A549 (cell line): ENCODE measurements around the gene MRPL14. TPM values are rescaled to one million over a fixed set of nuclear protein-coding genes. Genes with fewer than 3 reads are reported as not detected.

Source experiments
- ATAC-seq, 2 experiments: fragments of 200-7000 bp in 1 of 2; fragments of >200 bp in 1 of 2; cut with Nextera tagmentation in 1 of 2; cut with Tn5 transposase in 1 of 2; 3 replicates each; pipeline versions ENCODE4 v1.8.0 to v1.9.1; 2018 to 2020; ENCODE audit warnings: mild to moderate bottlenecking in 1 of 2, moderate library complexity in 1 of 2
- CTCF ChIA-PET: fragments of 300-600 bp; sonication (Branson Sonifier 250); formaldehyde crosslinking; extraction: SDS; loops from one replicate; lab custom pipeline; 2021; ENCODE audit warnings: antibody characterized with exemption, inconsistent platforms; lab: Yijun Ruan, JAX
- POLR2A ChIA-PET: fragments of 350-600 bp; formaldehyde crosslinking; extraction: SDS; loops from one replicate; lab custom pipeline; 2021; ENCODE audit warnings: antibody characterized with exemption, inconsistent platforms; lab: Yijun Ruan, JAX
- DNase-seq, 2 experiments: peaks; one replicate each; pipeline versions ENCODE4 v3.0.0 to v3.0.0-alpha.2; 2011 to 2016; ENCODE audit warnings: low read depth in 1 of 2, low spot score in 1 of 2
- FAIRE-seq: peaks from 2 replicates; lab custom pipeline; 2011; peaks lifted over from hg19 to GRCh38; lab: Jason Lieb, UNC
- H3K27ac ChIP-seq, 2 experiments: fragments of >200 bp; sonication (Bioruptor Twin); formaldehyde crosslinking; 3 replicates each; pipeline ENCODE4 v1.5.1; 2016 to 2017
- H3K4me1 ChIP-seq: fragments of >200 bp; sonication (Bioruptor Twin); formaldehyde crosslinking; 3 replicates; pipeline ENCODE4 v1.6.1; 2016
- H3K4me2 ChIP-seq: fragments of >200 bp; sonication (Bioruptor Twin); formaldehyde crosslinking; 3 replicates; pipeline ENCODE4 v1.6.1; 2016
- H3K4me3 ChIP-seq: fragments of >200 bp; sonication (Bioruptor Twin); formaldehyde crosslinking; 3 replicates; pipeline ENCODE4 v1.5.1; 2016
- H3K9me3 ChIP-seq: fragments of >200 bp; sonication (Bioruptor Twin); formaldehyde crosslinking; 3 replicates; pipeline ENCODE4 v1.6.1; 2016
- ATOH8 ChIP-seq: fragments of 250-450 bp; sonication (Bioruptor Pico); IDR thresholded peaks from 2 replicates; pipeline ENCODE4 v1.5.0; 2020; ENCODE audit warnings: low read depth, mild to moderate bottlenecking, moderate library complexity
- BHLHE40 ChIP-seq: IDR thresholded peaks from 2 replicates; pipeline ENCODE4 v1.6.1; 2012; ENCODE audit warnings: low read depth, low read length, inconsistent platforms
- CBX2 ChIP-seq: fragments of 200-600 bp; sonication (generic); IDR thresholded peaks from 2 replicates; pipeline ENCODE4 v1.6.1; 2016; ENCODE audit warnings: low read depth, mild to moderate bottlenecking, borderline replicate concordance
- CBX8 ChIP-seq: fragments of 200-600 bp; sonication (generic); IDR thresholded peaks from 2 replicates; pipeline ENCODE4 v1.6.1; 2016
- CEBPB ChIP-seq, 2 experiments: fragments of >200 bp in 1 of 2; sonication (Bioruptor Twin) in 1 of 2; formaldehyde crosslinking in 1 of 2; IDR thresholded peaks; 2 replicates each; pipeline ENCODE4 v1.6.1; 2012 to 2016
- EHF ChIP-seq: fragments of 250-450 bp; sonication (Bioruptor Pico); IDR thresholded peaks from 2 replicates; pipeline ENCODE4 v1.5.0; 2020; ENCODE audit warnings: mild to moderate bottlenecking
- EHMT2 ChIP-seq: fragments of 200-600 bp; sonication (generic); IDR thresholded peaks from 2 replicates; pipeline ENCODE4 v1.6.1; 2016; ENCODE audit warnings: antibody characterized with exemption, low read depth, mild to moderate bottlenecking, moderate library complexity
- EP300 ChIP-seq, 2 experiments: fragments of >200 bp; sonication (Bioruptor Twin); formaldehyde crosslinking; IDR thresholded peaks; 2 replicates in 1 of 2; 3 replicates in 1 of 2; pipeline ENCODE4 v1.6.1; 2016 to 2017
- FOSB ChIP-seq: fragments of 250-450 bp; sonication (Bioruptor Pico); IDR thresholded peaks from 2 replicates; pipeline ENCODE4 v1.5.0; 2020; ENCODE audit warnings: mild to moderate bottlenecking, moderate library complexity
- GATA3 ChIP-seq: IDR thresholded peaks from 2 replicates; pipeline ENCODE4 v1.6.1; 2012; ENCODE audit warnings: borderline replicate concordance
- HEYL ChIP-seq: fragments of 250-450 bp; sonication (Bioruptor Pico); IDR thresholded peaks from 2 replicates; pipeline ENCODE4 v1.8.0; 2021; ENCODE audit warnings: mild to moderate bottlenecking, moderate library complexity
- HMGXB4 ChIP-seq: fragments of 250-450 bp; sonication (Bioruptor Pico); IDR thresholded peaks from 2 replicates; pipeline ENCODE4 v1.5.0; 2021; ENCODE audit warnings: mild to moderate bottlenecking, moderate library complexity, borderline replicate concordance
- HOXB5 ChIP-seq: fragments of 250-450 bp; sonication (Bioruptor Pico); IDR thresholded peaks from 2 replicates; pipeline ENCODE4 v1.5.0; 2020; ENCODE audit warnings: mild to moderate bottlenecking, moderate library complexity
- JUNB ChIP-seq: fragments of >200 bp; sonication (Bioruptor Twin); formaldehyde crosslinking; IDR thresholded peaks from 2 replicates; pipeline ENCODE4 v1.6.1; 2016
- MAFK ChIP-seq: fragments of 450-650 bp; IDR thresholded peaks from 2 replicates; pipeline ENCODE4 v1.6.1; 2014; ENCODE audit not compliant: partially characterized antibody
- MAZ ChIP-seq: fragments of 150-350 bp; IDR thresholded peaks from 2 replicates; pipeline ENCODE4 v1.6.1; 2014; ENCODE audit warnings: antibody characterized with exemption, low read depth, low read length, borderline replicate concordance
- PHF8 ChIP-seq: fragments of 200-600 bp; sonication (generic); IDR thresholded peaks from 2 replicates; pipeline ENCODE4 v1.6.1; 2016; ENCODE audit warnings: low read depth, mild to moderate bottlenecking, antibody characterized with exemption, moderate library complexity, borderline replicate concordance
- POLR2A ChIP-seq: IDR thresholded peaks from 2 replicates; pipeline ENCODE4 v1.6.1; 2012; ENCODE audit warnings: mild to moderate bottlenecking, low read length
- RAD21 ChIP-seq, 2 experiments: fragments of >200 bp in 1 of 2; sonication (Bioruptor Twin) in 1 of 2; formaldehyde crosslinking in 1 of 2; IDR thresholded peaks in 1 of 2; conservative IDR thresholded peaks in 1 of 2; 2 replicates in 1 of 2; 3 replicates in 1 of 2; pipeline ENCODE4 v1.6.1; 2012 to 2018; ENCODE audit warnings: inconsistent platforms in 1 of 2
- RARB ChIP-seq: fragments of 250-450 bp; sonication (Bioruptor Pico); IDR thresholded peaks from 2 replicates; pipeline ENCODE4 v1.8.0; 2021; ENCODE audit warnings: mild to moderate bottlenecking, moderate library complexity
- RFX5 ChIP-seq: fragments of 450-650 bp; IDR thresholded peaks from 2 replicates; pipeline ENCODE4 v1.7.1; 2014; ENCODE audit warnings: antibody characterized with exemption, mild to moderate bottlenecking, moderate library complexity
- RNF2 ChIP-seq: fragments of 200-600 bp; sonication (generic); IDR thresholded peaks from 2 replicates; pipeline ENCODE4 v1.6.1; 2016; ENCODE audit warnings: low read depth, mild to moderate bottlenecking, antibody characterized with exemption, moderate library complexity, borderline replicate concordance
- SREBF2 ChIP-seq: fragments of 450-650 bp; IDR thresholded peaks from 2 replicates; pipeline ENCODE4 v1.6.1; 2014; ENCODE audit warnings: mild to moderate bottlenecking, moderate library complexity
- TFCP2L1 ChIP-seq: fragments of 250-450 bp; sonication (Bioruptor Pico); IDR thresholded peaks from 2 replicates; pipeline ENCODE4 v1.5.0; 2021; ENCODE audit warnings: mild to moderate bottlenecking
- ZC3H11A ChIP-seq: fragments of 450-650 bp; IDR thresholded peaks from 2 replicates; pipeline ENCODE4 v1.6.1; 2014; ENCODE audit warnings: antibody characterized with exemption, mild to moderate bottlenecking
- ZNF302 ChIP-seq: fragments of 250-450 bp; sonication (Bioruptor Pico); IDR thresholded peaks from 2 replicates; pipeline ENCODE4 v1.9.0; 2021; ENCODE audit warnings: inconsistent platforms, mild to moderate bottlenecking, moderate library complexity
- ZSCAN20 ChIP-seq: fragments of 250-450 bp; sonication (Bioruptor Pico); IDR thresholded peaks from 2 replicates; pipeline ENCODE4 v1.8.0; 2022; ENCODE audit warnings: mild to moderate bottlenecking, moderate library complexity
- WGBS: methylation state at CpG from one replicate; pipeline ENCODE4 v1.1.6; 2017; ENCODE audit errors: missing lambda C conversion rate; 5-methylcytosine and 5-hydroxymethylcytosine counted together
- polyA plus RNA-seq, 4 experiments: library from polyadenylated mRNA; depleted of rRNA in 3 of 4; stranded (reverse); fragments of >200 nt; fragmentation: RNase III in 1 of 4; extraction: RNeasy Plus Mini Kit Qiagen cat#74134 plus additional on column Dnase treatment in 1 of 4; gene quantifications; 2 replicates in 3 of 4; 3 replicates in 1 of 4; pipeline ENCODE4 v1.2.3, GENCODE V29; 2011 to 2017
- TF ChIP-seq, protein P1 (sequence below): IDR thresholded peaks from 2 replicates; pipeline ENCODE4 v1.6.1; 2012
- TF ChIP-seq, protein P2 (sequence below): IDR thresholded peaks from 2 replicates; pipeline ENCODE4 v1.6.1; 2012

Gene MRPL14
- polyA plus RNA-seq, 2 of the 4 experiments (the other 2 are of a cell fraction): 47.1 to 55.3 TPM

GRCh38 chr6:44149369-44150012 lies 22.2 kb upstream of the MRPL14 start:
- 89% methylated on average over 6 of the region's 7 CpGs for WGBS
- FAIRE-seq (no peak), DNase-seq (no peak), ATAC-seq (no peak)
- no peak overlapping the region for H3K27ac ChIP-seq
- no peak overlapping the region for H3K4me3 ChIP-seq
- ChIA-PET CTCF (interaction anchor here (0.8 to 1.8 kb wide), 4 partner anchors 12 to 380 kb away, joined by 3 to 11 read pairs (median 4); no protein-coding TSS in a partner anchor), POLR2A (no interaction called here)
- H3K9me3 ChIP-seq: no peaks in the 10 kb centered on the region
- no peaks in the 10 kb centered on the region for H3K4me1 ChIP-seq
- TF ChIP-seq CBX2: no peak
- no peak for TF ChIP-seq RAD21 (conservative IDR thresholded peaks at IDR 0.05 in 1 of 2, IDR thresholded peaks at IDR 0.05 in 1 of 2)
- no peak for TF ChIP-seq ZNF302 (CRISPR knock-in tag)
- no peak for TF ChIP-seq TFCP2L1 (CRISPR knock-in tag)
- TF ChIP-seq CBX8: no peak
- TF ChIP-seq, protein P1, sequence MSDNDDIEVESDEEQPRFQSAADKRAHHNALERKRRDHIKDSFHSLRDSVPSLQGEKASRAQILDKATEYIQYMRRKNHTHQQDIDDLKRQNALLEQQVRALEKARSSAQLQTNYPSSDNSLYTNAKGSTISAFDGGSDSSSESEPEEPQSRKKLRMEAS: no peak
- no peak overlapping the region for H3K4me2 ChIP-seq

GRCh38 chr6:44148306-44148705 lies 21.1 kb upstream of the MRPL14 start:
- CTCF ChIA-PET: interaction anchor here (0.7 kb wide), 1 partner anchor 390 kb away, joined by 3 read pairs; no protein-coding TSS in a partner anchor
- DNase-seq (no peak), FAIRE-seq (no peak), ATAC-seq (no peak)
- Histone ChIP-seq H3K4me1 (no peaks in the 10 kb centered on the region), H3K9me3 (no peaks in the 10 kb centered on the region), H3K27ac (no peak overlapping the region), H3K4me2 (no peak overlapping the region), H3K4me3 (no peak overlapping the region)
- 83% methylated on average over 4 of the region's 9 CpGs for WGBS
- no peak for TF ChIP-seq CEBPB (IDR thresholded peaks at IDR 0.05)
- no peak for TF ChIP-seq PHF8
- TF ChIP-seq HMGXB4 (CRISPR knock-in tag): no peak
- no peak for TF ChIP-seq JUNB
- TF ChIP-seq HEYL: no peak
- TF ChIP-seq MAZ: no peak
- POLR2A ChIA-PET: no interaction called here

- DNase-seq (no peak), ATAC-seq (no peak)
- WGBS: 94% methylated on average over 4 of the region's 7 CpGs
- CTCF ChIA-PET: interaction anchor here (1.2 kb wide), 1 partner anchor 51 kb away, joined by 3 read pairs; no protein-coding TSS in a partner anchor
- H3K27ac ChIP-seq: no peak overlapping the region
- TF ChIP-seq RFX5: no peak
- no peak for TF ChIP-seq ZC3H11A
- TF ChIP-seq ZNF302 (CRISPR knock-in tag): no peak
- no peak for TF ChIP-seq RARB (CRISPR knock-in tag)
- no peak for TF ChIP-seq ATOH8 (CRISPR knock-in tag)
- no peak for TF ChIP-seq RNF2
- no peak for TF ChIP-seq FOSB (CRISPR knock-in tag)
- no peak for TF ChIP-seq HOXB5 (CRISPR knock-in tag)
- no peak for TF ChIP-seq BHLHE40
- TF ChIP-seq EHF (CRISPR knock-in tag): no peak
- TF ChIP-seq POLR2A: no peak
- TF ChIP-seq, protein P2, sequence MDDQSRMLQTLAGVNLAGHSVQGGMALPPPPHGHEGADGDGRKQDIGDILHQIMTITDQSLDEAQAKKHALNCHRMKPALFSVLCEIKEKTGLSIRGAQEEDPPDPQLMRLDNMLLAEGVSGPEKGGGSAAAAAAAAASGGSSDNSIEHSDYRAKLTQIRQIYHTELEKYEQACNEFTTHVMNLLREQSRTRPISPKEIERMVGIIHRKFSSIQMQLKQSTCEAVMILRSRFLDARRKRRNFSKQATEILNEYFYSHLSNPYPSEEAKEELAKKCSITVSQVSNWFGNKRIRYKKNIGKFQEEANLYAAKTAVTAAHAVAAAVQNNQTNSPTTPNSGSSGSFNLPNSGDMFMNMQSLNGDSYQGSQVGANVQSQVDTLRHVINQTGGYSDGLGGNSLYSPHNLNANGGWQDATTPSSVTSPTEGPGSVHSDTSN: no peak
- no peak for TF ChIP-seq GATA3
- TF ChIP-seq EP300 (IDR thresholded peaks at IDR 0.05): no peak
- TF ChIP-seq EHMT2: no peak
- TF ChIP-seq MAFK: no peak
- no peak for TF ChIP-seq CEBPB (IDR thresholded peaks at IDR 0.05)
- TF ChIP-seq ZSCAN20 (CRISPR knock-in tag): no peak
- no peak for TF ChIP-seq SREBF2
- TF ChIP-seq, all 56 proteins: peak for 0
- no peak overlapping the region for H3K4me2 ChIP-seq
- no peaks in the 10 kb centered on the region for H3K9me3 ChIP-seq
- H3K4me1 ChIP-seq: no peaks in the 10 kb centered on the region
- H3K4me3 ChIP-seq: no peak overlapping the region
- POLR2A ChIA-PET: no interaction called here
- no peak for FAIRE-seq
Observed at GRCh38 chr6:44147256-44147655, 20.0 kb upstream of the MRPL14 start.
